ENCODE results near the gene GKN2.
A peak's percentile ranks its signal among the peaks of the same experiment; 100 is the strongest.
"Not testable (repeated sequence)": the region's sequence is repeated elsewhere in the genome, so short reads cannot be mapped to it uniquely, and the experiment has no call there.

Gene GKN2

DNA sequence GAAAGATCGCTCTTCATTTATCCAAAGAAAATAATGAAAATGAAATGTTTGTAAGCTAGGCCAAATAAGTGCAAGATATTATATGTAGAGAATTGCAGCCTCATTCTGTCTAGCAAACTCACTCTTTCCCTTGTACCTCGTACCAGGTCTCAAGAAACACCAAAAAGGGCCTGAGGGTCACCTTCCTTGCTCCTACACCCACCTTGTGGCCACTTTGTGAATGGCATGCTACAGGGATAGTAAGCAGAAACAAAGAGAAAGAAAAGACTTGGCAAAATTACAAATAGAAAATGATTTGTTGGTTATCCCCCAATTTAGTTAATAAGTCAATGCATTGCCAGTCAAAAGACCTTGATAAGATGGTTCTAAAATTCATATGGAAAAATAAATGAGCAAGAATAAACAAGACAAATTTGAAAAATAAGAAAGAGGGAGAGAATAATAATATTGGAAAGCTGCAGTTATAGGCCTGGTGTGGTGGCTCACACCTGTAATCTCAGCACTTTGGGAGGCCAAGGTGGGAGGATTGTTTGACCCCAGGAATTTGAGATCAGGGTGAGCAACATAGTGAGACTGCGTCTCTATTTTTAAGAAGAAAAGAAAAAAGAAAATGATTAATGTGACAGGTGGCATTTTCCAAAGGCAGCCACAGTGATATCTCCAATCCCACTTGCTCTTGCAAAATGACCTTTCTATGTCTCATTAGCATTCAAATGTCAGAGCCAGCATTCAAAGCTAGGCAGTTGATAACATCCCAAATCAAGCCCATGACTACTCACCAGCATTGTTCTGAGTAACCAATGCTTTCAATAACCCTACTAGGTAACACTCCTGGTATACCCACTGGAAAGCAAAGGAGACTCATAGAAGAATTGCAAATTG, 42.7 kb downstream of the GKN2 start:
- H3K9me3 Mint-ChIP-seq, result no peaks in the 10 kb centered on the region
- H3K27me3 Mint-ChIP-seq, result no peaks in the 10 kb centered on the region
- DNase-seq, result peak; percentile 79
- peaks cover 40% of the 10 kb centered on the region for H3K4me1 Mint-ChIP-seq
- CTCF ChIA-PET, result interaction anchor here (0.7 to 4.8 kb wide), 18 partner anchors 8 to 447 kb away, joined by 3 to 38 read pairs (median 4); partner anchors contain the start of gene ARHGAP25
- H3K4me3 Mint-ChIP-seq, result no peak overlapping the region
- peaks cover 5% of the 10 kb centered on the region for H3K36me3 Mint-ChIP-seq
- H3K27ac Mint-ChIP-seq, result peak overlapping the region; percentile 53

GRCh38 chr2:68908392-68908970, 44.2 kb downstream of the GKN2 start:
- peak overlapping the region; percentile 16 for H3K4me3 Mint-ChIP-seq
- H3K36me3 Mint-ChIP-seq, result peaks cover 9% of the 10 kb centered on the region
- CTCF ChIA-PET, result interaction anchor here (0.7 to 4.8 kb wide), 19 partner anchors 9 to 445 kb away, joined by 3 to 38 read pairs (median 8); no protein-coding TSS in a partner anchor
- peaks cover 37% of the 10 kb centered on the region for H3K4me1 Mint-ChIP-seq
- no peaks in the 10 kb centered on the region for H3K27me3 Mint-ChIP-seq
- peak; percentile 91 for DNase-seq
- H3K9me3 Mint-ChIP-seq, result peaks cover 5% of the 10 kb centered on the region
- H3K27ac Mint-ChIP-seq, result peak overlapping the region; percentile 92

GRCh38 chr2:68907920-68908253, 44.8 kb downstream of the GKN2 start:
- peak overlapping the region; percentile 16 for H3K4me3 Mint-ChIP-seq
- H3K4me1 Mint-ChIP-seq, result peaks cover 37% of the 10 kb centered on the region
- H3K36me3 Mint-ChIP-seq, result peaks cover 14% of the 10 kb centered on the region
- CTCF ChIA-PET, result interaction anchor here (0.7 to 4.8 kb wide), 21 partner anchors 8 to 444 kb away, joined by 3 to 38 read pairs (median 8); partner anchors contain the start of genes APLF and FBXO48
- DNase-seq, result no peak
- peak overlapping the region; percentile 92 for H3K27ac Mint-ChIP-seq
- H3K27me3 Mint-ChIP-seq, result peaks cover 4% of the 10 kb centered on the region
- peaks cover 10% of the 10 kb centered on the region for H3K9me3 Mint-ChIP-seq

- no peak for DNase-seq
- Mint-ChIP-seq H3K36me3 (peaks cover 19% of the 10 kb centered on the region), H3K27me3 (peaks cover 4% of the 10 kb centered on the region), H3K9me3 (peaks cover 10% of the 10 kb centered on the region), H3K4me1 (peaks cover 37% of the 10 kb centered on the region), H3K4me3 (no peak overlapping the region), H3K27ac (peak overlapping the region; percentile 92)
- CTCF ChIA-PET, result interaction anchor here (0.8 to 4.8 kb wide), 21 partner anchors 8 to 444 kb away, joined by 3 to 38 read pairs (median 8); partner anchors contain the start of genes APLF and FBXO48
Observed at GRCh38 chr2:68907232-68907919, 45.3 kb downstream of the GKN2 start.

GRCh38 chr2:68906716-68907115, 46.0 kb downstream of the GKN2 start:
- Mint-ChIP-seq H3K9me3 (peaks cover 17% of the 10 kb centered on the region), H3K27ac (no peak overlapping the region), H3K4me3 (no peak overlapping the region)

GRCh38 chr2:68905116-68905515, 47.6 kb downstream of the GKN2 start:
- peaks cover 30% of the 10 kb centered on the region for H3K36me3 Mint-ChIP-seq
- H3K9me3 Mint-ChIP-seq, result peaks cover 26% of the 10 kb centered on the region
- DNase-seq, result no peak
- H3K27ac Mint-ChIP-seq, result no peak overlapping the region
- peaks cover 8% of the 10 kb centered on the region for H3K27me3 Mint-ChIP-seq
- CTCF ChIA-PET, result no interaction called here
- peaks cover 32% of the 10 kb centered on the region for H3K4me1 Mint-ChIP-seq
- no peak overlapping the region for H3K4me3 Mint-ChIP-seq

More at GRCh38 chr2:68906716-68907115, 46.0 kb downstream of the GKN2 start:
- no peak for DNase-seq
- CTCF ChIA-PET, result interaction anchor here (1.1 to 4.8 kb wide), 10 partner anchors 12 to 312 kb away, joined by 3 to 38 read pairs (median 10); no protein-coding TSS in a partner anchor
- Mint-ChIP-seq H3K36me3 (peaks cover 24% of the 10 kb centered on the region), H3K4me1 (peaks cover 37% of the 10 kb centered on the region), H3K27me3 (peaks cover 4% of the 10 kb centered on the region)

DNA sequence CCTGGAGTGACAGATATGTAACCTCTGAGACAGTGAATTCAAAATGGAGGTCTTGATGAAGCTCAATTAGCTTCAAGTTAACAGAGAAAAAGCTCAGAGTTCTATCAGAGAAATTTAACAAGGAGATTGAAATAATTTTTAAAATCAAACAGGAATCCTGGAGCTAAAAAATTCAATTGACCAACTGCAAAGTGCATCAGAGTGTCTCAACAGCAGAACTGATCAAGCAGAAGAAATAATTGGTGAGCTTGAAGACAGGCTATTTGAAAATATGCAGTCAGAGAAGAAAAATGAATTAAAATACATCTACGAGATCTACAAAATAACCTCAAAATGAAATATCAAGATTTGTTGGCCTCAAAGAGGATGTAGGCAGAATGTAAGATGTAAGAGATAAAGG, 51.1 kb downstream of the GKN2 start:
- Mint-ChIP-seq H3K4me3 (no peak overlapping the region), H3K4me1 (peaks cover under 1% of the 10 kb centered on the region), H3K27me3 (peaks cover 8% of the 10 kb centered on the region), H3K27ac (no peak overlapping the region), H3K36me3 (peaks cover 26% of the 10 kb centered on the region), H3K9me3 (peaks cover 27% of the 10 kb centered on the region)
- CTCF ChIA-PET, result interaction anchor here (0.7 to 3.0 kb wide), 6 partner anchors 24 to 439 kb away, joined by 3 to 8 read pairs (median 3); no protein-coding TSS in a partner anchor
- DNase-seq, result no peak

GRCh38 chr2:68901199-68901514, 51.5 kb downstream of the GKN2 start:
- Mint-ChIP-seq H3K9me3 (peaks cover 27% of the 10 kb centered on the region), H3K4me3 (no peak overlapping the region), H3K27ac (no peak overlapping the region), H3K36me3 (peaks cover 26% of the 10 kb centered on the region), H3K4me1 (no peaks in the 10 kb centered on the region), H3K27me3 (peaks cover 8% of the 10 kb centered on the region)
- DNase-seq, result no peak
- CTCF ChIA-PET, result interaction anchor here (0.7 to 3.0 kb wide), 4 partner anchors 24 to 256 kb away, joined by 3 to 8 read pairs (median 3); no protein-coding TSS in a partner anchor

DNA sequence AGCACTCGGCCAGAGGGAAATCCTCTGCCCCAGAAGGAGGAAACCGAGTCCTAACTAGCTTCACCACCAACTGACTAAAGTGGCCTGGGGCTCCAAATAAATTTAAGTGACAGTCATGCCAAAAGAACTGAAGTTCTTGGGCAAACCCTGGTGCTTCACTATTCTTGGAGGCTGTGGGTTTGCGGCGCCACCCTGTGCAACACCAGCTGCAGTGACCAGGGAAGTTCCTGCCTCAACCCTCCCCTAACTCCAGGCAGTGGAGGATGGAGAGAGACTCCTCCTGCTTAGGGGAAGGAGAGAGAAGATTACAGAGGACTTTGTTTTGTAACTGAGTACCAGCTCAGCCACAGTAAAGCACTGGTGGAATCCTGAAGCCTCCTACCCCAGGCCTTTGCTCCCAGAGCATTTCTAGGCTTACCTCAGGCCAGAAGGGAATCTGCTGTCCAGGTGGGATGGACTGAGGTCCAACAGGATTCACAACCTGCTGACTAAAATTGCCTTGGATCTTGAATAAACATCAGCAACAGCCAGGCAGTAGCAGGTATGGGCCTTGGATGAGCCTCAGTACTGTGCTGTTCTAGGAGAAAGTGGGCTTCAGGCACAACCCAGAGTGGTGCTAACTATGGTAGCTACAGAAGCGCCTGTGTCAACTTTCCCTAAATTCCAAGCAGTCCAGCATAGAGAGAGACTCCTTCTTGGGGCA, 52.0 kb downstream of the GKN2 start:
- no peak overlapping the region for H3K27ac Mint-ChIP-seq
- H3K4me3 Mint-ChIP-seq, result no peak overlapping the region
- peaks cover 26% of the 10 kb centered on the region for H3K36me3 Mint-ChIP-seq
- no peak for DNase-seq
- CTCF ChIA-PET, result interaction anchor here (1.0 to 3.0 kb wide), 2 partner anchors 149 to 192 kb away, joined by 3 to 8 read pairs; no protein-coding TSS in a partner anchor
- H3K4me1 Mint-ChIP-seq, result no peaks in the 10 kb centered on the region
- H3K9me3 Mint-ChIP-seq, result peaks cover 27% of the 10 kb centered on the region
- H3K27me3 Mint-ChIP-seq, result peaks cover 8% of the 10 kb centered on the region

GRCh38 chr2:68895981-68896380, 56.7 kb downstream of the GKN2 start:
- CTCF ChIA-PET, result interaction anchor here (1.2 to 1.4 kb wide), 2 partner anchors 12 to 408 kb away, joined by 3 read pairs; no protein-coding TSS in a partner anchor
- H3K36me3 Mint-ChIP-seq, H3K4me3 Mint-ChIP-seq, DNase-seq, H3K27ac Mint-ChIP-seq, H3K9me3 Mint-ChIP-seq, H3K27me3 Mint-ChIP-seq: not testable (repeated sequence)
- H3K4me1 Mint-ChIP-seq, result peaks cover 16% of the 10 kb centered on the region
